ENCODE results near the gene GPX3. TPM values are rescaled to one million over a fixed set of nuclear protein-coding genes. Genes with fewer than 3 reads are reported as not detected.

The GPX3 gene
- total RNA-seq, 1 experiment from 2014 or later = 86.6 TPM

DNA sequence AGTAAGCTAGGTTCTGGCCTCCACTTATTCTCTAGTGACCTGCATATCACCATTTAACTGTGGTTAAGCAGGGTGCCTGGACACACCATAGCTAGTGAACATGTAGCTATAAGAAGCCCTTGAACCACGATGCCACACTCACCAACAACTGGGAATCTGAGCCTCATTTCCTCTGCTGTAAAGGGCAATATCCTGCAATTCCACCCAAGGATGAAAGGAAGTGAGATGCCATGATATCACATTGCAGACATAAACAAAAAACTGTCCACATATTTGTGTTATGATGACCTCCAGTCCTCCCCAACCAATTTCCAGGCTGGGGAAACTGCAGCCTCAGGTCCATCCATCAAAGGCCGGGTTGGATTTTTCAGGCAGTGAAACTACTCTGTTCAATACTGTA is 50.1 kb downstream of the GPX3 start:
- CTCF ChIA-PET = no interaction called here
- H3K9me3 Mint-ChIP-seq (ENCODE audit: unreplicated experiment) = no peaks in the 10 kb centered on the region
- H3K36me3 ChIP-seq (ENCODE audit: control insufficient read depth, insufficient read depth, low read length) = peaks cover 4% of the 10 kb centered on the region
- H3K4me3 Mint-ChIP-seq (ENCODE audit: unreplicated experiment) = no peak overlapping the region
- peaks cover 13% of the 10 kb centered on the region for H3K4me1 Mint-ChIP-seq (ENCODE audit: low read depth, unreplicated experiment)
- H3K36me3 Mint-ChIP-seq (ENCODE audit: insufficient read depth, unreplicated experiment) = peaks cover 9% of the 10 kb centered on the region
- H3K27me3 Mint-ChIP-seq (ENCODE audit: insufficient read depth, unreplicated experiment) = no peaks in the 10 kb centered on the region
- DNase-seq = no peak
- no peak overlapping the region for H3K4me3 ChIP-seq (ENCODE audit: low read depth, low read length)
- H3K27ac Mint-ChIP-seq (ENCODE audit: unreplicated experiment) = no peak overlapping the region
- no peaks in the 10 kb centered on the region for H3K9me3 ChIP-seq
- peaks cover 16% of the 10 kb centered on the region for H3K4me1 ChIP-seq
- BruUV-seq (replicated peaks) = no TSS peak
- TF ChIP-seq CTCF (IDR thresholded peaks at IDR 0.05; ENCODE audit: insufficient read depth in 1 of 2, low read depth in 1 of 2, low read length in 1 of 2, severe bottlenecking in 1 of 2, unreplicated experiment in 1 of 2) = no peak
- POLR2A ChIA-PET = no interaction called here
- intact Hi-C loops (cut with micrococcal nuclease; ENCODE audit: unreplicated experiment) = no loop called here
- H3K27me3 ChIP-seq (replicated peaks; ENCODE audit: control insufficient read depth, insufficient read depth, low read length) = no peaks in the 10 kb centered on the region

GRCh38 chr5:151071021-151071420 is 50.6 kb downstream of the GPX3 start:
- Mint-ChIP-seq H3K4me3 (ENCODE audit: unreplicated experiment) (no peak overlapping the region), H3K27me3 (ENCODE audit: insufficient read depth, unreplicated experiment) (no peaks in the 10 kb centered on the region), H3K9me3 (ENCODE audit: unreplicated experiment) (no peaks in the 10 kb centered on the region), H3K36me3 (ENCODE audit: insufficient read depth, unreplicated experiment) (peaks cover 12% of the 10 kb centered on the region), H3K27ac (ENCODE audit: unreplicated experiment) (no peak overlapping the region), H3K4me1 (ENCODE audit: low read depth, unreplicated experiment) (peaks cover 15% of the 10 kb centered on the region)
- BruUV-seq (replicated peaks) = no TSS peak
- Histone ChIP-seq H3K36me3 (ENCODE audit: control insufficient read depth, insufficient read depth, low read length) (peaks cover 4% of the 10 kb centered on the region), H3K9me3 (no peaks in the 10 kb centered on the region), H3K27me3 (replicated peaks; ENCODE audit: control insufficient read depth, insufficient read depth, low read length) (no peaks in the 10 kb centered on the region), H3K4me1 (peaks cover 16% of the 10 kb centered on the region), H3K4me3 (ENCODE audit: low read depth, low read length) (no peak overlapping the region)
- POLR2A ChIA-PET = interaction anchor here (1.0 kb wide), 1 partner anchor 11 kb away, joined by 3 read pairs; no protein-coding TSS in a partner anchor
- TF ChIP-seq CTCF (IDR thresholded peaks at IDR 0.05; ENCODE audit: insufficient read depth in 1 of 2, low read depth in 1 of 2, low read length in 1 of 2, severe bottlenecking in 1 of 2, unreplicated experiment in 1 of 2) = no peak
- no peak for DNase-seq
- CTCF ChIA-PET = interaction anchor here (0.7 kb wide), 1 partner anchor 22 kb away, joined by 3 read pairs; no protein-coding TSS in a partner anchor
- intact Hi-C loops (cut with micrococcal nuclease; ENCODE audit: unreplicated experiment) = no loop called here

- no peaks in the 10 kb centered on the region for H3K9me3 Mint-ChIP-seq (ENCODE audit: unreplicated experiment)
- H3K9me3 ChIP-seq = no peaks in the 10 kb centered on the region
- DNase-seq = no peak
- H3K4me1 Mint-ChIP-seq (ENCODE audit: low read depth, unreplicated experiment) = peaks cover 22% of the 10 kb centered on the region
- ChIA-PET CTCF (interaction anchor here (0.5 to 0.8 kb wide), 2 partner anchors 20 to 70 kb away, joined by 3 to 4 read pairs; no protein-coding TSS in a partner anchor), POLR2A (interaction anchor here (0.6 to 1.0 kb wide), 2 partner anchors 10 to 144 kb away, joined by 3 to 5 read pairs; no protein-coding TSS in a partner anchor)
- peak overlapping the region; percentile 62 for H3K27ac Mint-ChIP-seq (ENCODE audit: unreplicated experiment)
- H3K36me3 Mint-ChIP-seq (ENCODE audit: insufficient read depth, unreplicated experiment) = peaks cover 15% of the 10 kb centered on the region
- no peak for TF ChIP-seq CTCF (IDR thresholded peaks at IDR 0.05; ENCODE audit: insufficient read depth in 1 of 2, low read depth in 1 of 2, low read length in 1 of 2, severe bottlenecking in 1 of 2, unreplicated experiment in 1 of 2)
- no peaks in the 10 kb centered on the region for H3K27me3 Mint-ChIP-seq (ENCODE audit: insufficient read depth, unreplicated experiment)
- intact Hi-C loops (cut with micrococcal nuclease; ENCODE audit: unreplicated experiment) = loop anchor here (1.0 kb wide), 1 partner anchor 8 kb away; no protein-coding TSS in a partner anchor
- no peak overlapping the region for H3K4me3 Mint-ChIP-seq (ENCODE audit: unreplicated experiment)
- BruUV-seq (replicated peaks) = no TSS peak
- H3K4me3 ChIP-seq (ENCODE audit: low read depth, low read length) = no peak overlapping the region
- peaks cover 4% of the 10 kb centered on the region for H3K36me3 ChIP-seq (ENCODE audit: control insufficient read depth, insufficient read depth, low read length)
- H3K27me3 ChIP-seq (replicated peaks; ENCODE audit: control insufficient read depth, insufficient read depth, low read length) = no peaks in the 10 kb centered on the region
- H3K4me1 ChIP-seq = peaks cover 16% of the 10 kb centered on the region
Measured at GRCh38 chr5:151071848-151072629, 51.6 kb downstream of the GPX3 start.
